H9 (cell line): Measurements from ENCODE around the gene BDH1. TPM values are rescaled to one million over a fixed set of nuclear protein-coding genes. Genes with fewer than 3 reads are reported as not detected.

Experiments used
- DNase-seq: peaks from one replicate; pipeline ENCODE4 v3.0.0-alpha.2; 2017
- H2AFZ ChIP-seq: one replicate; pipeline ENCODE4 v1.6.1; 2013; ENCODE audit warnings: mild to moderate bottlenecking, low read length, control low read depth, moderate library complexity
- H2AK5ac ChIP-seq: 2 replicates; pipeline ENCODE4 v1.6.1; 2013; ENCODE audit warnings: low read length, control low read depth, mixed read lengths; ENCODE audit not compliant: insufficient read length
- H2BK120ac ChIP-seq: one replicate; pipeline ENCODE4 v1.6.1; 2013; ENCODE audit warnings: low read depth, mild to moderate bottlenecking, low read length, control low read depth, inconsistent platforms; ENCODE audit not compliant: poor library complexity, severe bottlenecking
- H2BK12ac ChIP-seq: 2 replicates; pipeline ENCODE4 v1.6.1; 2013; ENCODE audit warnings: low read length, control low read depth, mixed read lengths, low read depth; ENCODE audit not compliant: insufficient read length
- H2BK15ac ChIP-seq: 2 replicates; pipeline ENCODE4 v1.6.1; 2013; ENCODE audit warnings: low read depth, low read length, control low read depth
- H2BK20ac ChIP-seq: one replicate; pipeline ENCODE4 v1.6.1; 2013; ENCODE audit warnings: low read depth, mild to moderate bottlenecking, low read length, control low read depth, inconsistent platforms; ENCODE audit not compliant: poor library complexity, severe bottlenecking
- H2BK5ac ChIP-seq: 2 replicates; pipeline ENCODE4 v1.6.1; 2013; ENCODE audit warnings: low read length, control low read depth, mixed read lengths; ENCODE audit not compliant: insufficient read length
- H3K14ac ChIP-seq: 2 replicates; pipeline ENCODE4 v1.6.1; 2013; ENCODE audit warnings: low read length, control low read depth; ENCODE audit not compliant: insufficient read depth
- H3K18ac ChIP-seq: 2 replicates; pipeline ENCODE4 v1.6.1; 2013; ENCODE audit warnings: low read depth, mild to moderate bottlenecking, mixed read lengths, low read length, control low read depth; ENCODE audit not compliant: insufficient read length
- H3K23ac ChIP-seq: 2 replicates; pipeline ENCODE4 v1.6.1; 2013; ENCODE audit warnings: low read length, control low read depth, mixed read lengths, low read depth; ENCODE audit not compliant: insufficient read length
- H3K23me2 ChIP-seq: 2 replicates; pipeline ENCODE4 v1.6.1; 2013; ENCODE audit warnings: low read depth, mild to moderate bottlenecking, mixed read lengths, low read length, control low read depth; ENCODE audit not compliant: insufficient read length, poor library complexity, severe bottlenecking
- H3K27ac ChIP-seq: 2 replicates; pipeline ENCODE4 v1.5.1; 2013; ENCODE audit warnings: low read length, control low read depth, mixed read lengths, low read depth; ENCODE audit not compliant: insufficient read length
- H3K27me3 ChIP-seq: 2 replicates; pipeline ENCODE4 v1.6.1; 2013; ENCODE audit warnings: low read length, control low read depth, inconsistent platforms; ENCODE audit not compliant: insufficient read depth
- H3K4ac ChIP-seq: 2 replicates; pipeline ENCODE4 v1.6.1; 2013; ENCODE audit warnings: low read depth, mild to moderate bottlenecking, control low read depth, inconsistent platforms, low read length, moderate library complexity
- H3K4me1 ChIP-seq: 2 replicates; pipeline ENCODE4 v1.6.1; 2013; ENCODE audit warnings: low read length, control low read depth, inconsistent platforms; ENCODE audit not compliant: insufficient read depth
- H3K4me2 ChIP-seq: 2 replicates; pipeline ENCODE4 v1.6.1; 2013; ENCODE audit warnings: low read length, control low read depth, mixed read lengths; ENCODE audit not compliant: insufficient read length, insufficient read depth
- H3K56ac ChIP-seq: 2 replicates; pipeline ENCODE4 v1.6.1; 2013; ENCODE audit warnings: low read depth, mild to moderate bottlenecking, mixed read lengths, low read length, control low read depth; ENCODE audit not compliant: insufficient read length
- H3K79me1 ChIP-seq: 2 replicates; pipeline ENCODE4 v1.6.1; 2013; ENCODE audit warnings: low read depth, mild to moderate bottlenecking, moderate library complexity, low read length, control low read depth, inconsistent platforms; ENCODE audit not compliant: insufficient read depth, poor library complexity, severe bottlenecking
- H3K79me2 ChIP-seq: 2 replicates; pipeline ENCODE4 v1.6.1; 2013; ENCODE audit warnings: low read length, control low read depth, inconsistent platforms; ENCODE audit not compliant: insufficient read depth
- H3K9ac ChIP-seq: 2 replicates; pipeline ENCODE4 v1.6.1; 2013; ENCODE audit warnings: low read length, control low read depth, mixed read lengths; ENCODE audit not compliant: insufficient read length; ENCODE audit errors: extremely low read depth
- H3K9me3 ChIP-seq: one replicate; pipeline ENCODE4 v1.6.1; 2013; ENCODE audit warnings: low read depth, low read length, inconsistent platforms; ENCODE audit not compliant: control insufficient read depth
- H3T11ph ChIP-seq: one replicate; pipeline ENCODE4 v1.6.1; 2013; ENCODE audit warnings: mild to moderate bottlenecking, low read length, control low read depth, inconsistent platforms
- H4K20me1 ChIP-seq: one replicate; pipeline ENCODE4 v1.6.1; 2013; ENCODE audit not compliant: control insufficient read depth, insufficient read length, insufficient read depth
- H4K5ac ChIP-seq: 2 replicates; pipeline ENCODE4 v1.6.1; 2013; ENCODE audit warnings: low read depth, mild to moderate bottlenecking, mixed read lengths, low read length, control low read depth; ENCODE audit not compliant: insufficient read length
- H4K8ac ChIP-seq: replicated peaks from 2 replicates; pipeline ENCODE4 v1.6.1; 2013; ENCODE audit warnings: low read length, control low read depth, mixed read lengths, low read depth; ENCODE audit not compliant: insufficient read length
- H4K91ac ChIP-seq: 2 replicates; pipeline ENCODE4 v1.6.1; 2013; ENCODE audit warnings: low read depth, mild to moderate bottlenecking, moderate library complexity, mixed read lengths, low read length, control low read depth; ENCODE audit not compliant: insufficient read length
- H3K27ac Mint-ChIP-seq, 3 experiments: 2 replicates in 2 of 3; 3 replicates in 1 of 3; pipeline ENCODE4 v1.8.0; 2020 to 2021; ENCODE audit warnings: mixed read lengths in 3 of 3, mild to moderate bottlenecking in 1 of 3, moderate library complexity in 1 of 3
- H3K27me3 Mint-ChIP-seq: 2 replicates; pipeline ENCODE4 v1.8.0; 2021; ENCODE audit warnings: low read depth, mild to moderate bottlenecking, moderate library complexity, mixed read lengths
- H3K36me3 Mint-ChIP-seq, 3 experiments: 2 replicates in 2 of 3; 3 replicates in 1 of 3; pipeline ENCODE4 v1.8.0; 2020 to 2021; ENCODE audit warnings: low read depth in 3 of 3, mixed read lengths in 3 of 3; ENCODE audit not compliant: insufficient read depth in 1 of 3
- H3K4me1 Mint-ChIP-seq, 2 experiments: 2 replicates each; pipeline ENCODE4 v1.8.0; 2020; ENCODE audit warnings: mixed read lengths in 2 of 2
- H3K4me3 Mint-ChIP-seq, 2 experiments: 2 replicates in 1 of 2; 3 replicates in 1 of 2; pipeline ENCODE4 v1.8.0; 2020 to 2021; ENCODE audit warnings: mild to moderate bottlenecking in 2 of 2, mixed read lengths in 2 of 2, moderate library complexity in 1 of 2
- H3K9me3 Mint-ChIP-seq, 2 experiments: 2 replicates in 1 of 2; 3 replicates in 1 of 2; pipeline ENCODE4 v1.8.0; 2020; ENCODE audit warnings: mild to moderate bottlenecking in 2 of 2, mixed read lengths in 2 of 2, moderate library complexity in 1 of 2
- WGBS: extraction: QIAGEN DNeasy Blood & Tissue Kit; methylation state at CpG from one replicate; pipeline ENCODE4 v1.1.7; 2013; ENCODE audit warnings: missing lambda C conversion rate, low lambda C conversion rate, mixed read lengths; ENCODE audit not compliant: insufficient read length; ENCODE audit errors: extremely low coverage; 5-methylcytosine and 5-hydroxymethylcytosine counted together
- total RNA-seq: library from RNA; stranded (reverse); gene quantifications from 2 replicates; pipeline ENCODE4 v1.2.1, GENCODE V29; 2021
- TF ChIP-seq, protein P1 (sequence below): fragments of 200-600 bp; sonication (generic); conservative IDR thresholded peaks from 3 replicates; pipeline ENCODE4 v1.8.0; 2021; ENCODE audit warnings: antibody characterized with exemption, mild to moderate bottlenecking

BDH1 gene
- total RNA-seq, 1 experiment from 2014 or later, result 23.8 TPM

DNA sequence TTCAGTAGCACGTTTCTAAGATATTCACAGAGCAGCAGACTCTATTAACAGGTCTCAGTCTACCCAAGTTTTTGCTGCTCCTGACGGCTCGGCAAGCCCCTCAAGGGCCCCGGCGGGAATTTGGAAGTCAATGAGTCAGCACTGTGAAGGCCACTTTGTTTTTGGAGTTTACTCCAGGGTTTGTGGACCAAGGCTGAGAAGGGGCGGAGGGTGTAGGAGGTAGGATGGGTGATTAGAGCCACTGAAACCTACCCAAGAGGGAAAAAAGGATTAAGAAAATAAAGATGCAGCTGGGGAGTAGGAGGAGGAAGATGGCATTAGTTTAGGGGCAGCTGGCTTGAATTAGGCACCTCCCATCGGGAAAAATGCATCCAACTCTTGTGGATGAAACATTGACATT lies 87.6 kb downstream of the BDH1 start:
- no peak overlapping the region for H2BK15ac ChIP-seq
- H2AFZ ChIP-seq, result no peak overlapping the region
- H3K4me2 ChIP-seq, result no peak overlapping the region
- Mint-ChIP-seq H3K27me3 (peaks cover 7% of the 10 kb centered on the region), H3K27ac (no peak overlapping the region; a peak in 1 of 7 replicates), H3K4me1 (peaks cover 49 to 52% of the 10 kb centered on the region in 2 experiments), H3K4me3 (no peak overlapping the region), H3K9me3 (no peaks in the 10 kb centered on the region), H3K36me3 (no peaks in the 10 kb centered on the region; a peak in 1 of 7 replicates)
- no peak overlapping the region for H3K14ac ChIP-seq
- H3K23ac ChIP-seq, result no peak overlapping the region
- no peak overlapping the region for H4K5ac ChIP-seq
- no peaks in the 10 kb centered on the region for H3K27me3 ChIP-seq
- no peak overlapping the region for H2BK20ac ChIP-seq
- H3K79me1 ChIP-seq, result no peaks in the 10 kb centered on the region
- H3K56ac ChIP-seq, result no peak overlapping the region
- H4K91ac ChIP-seq, result no peak overlapping the region
- no peak overlapping the region for H3T11ph ChIP-seq
- H3K4ac ChIP-seq, result no peak overlapping the region
- TF ChIP-seq, protein P1, sequence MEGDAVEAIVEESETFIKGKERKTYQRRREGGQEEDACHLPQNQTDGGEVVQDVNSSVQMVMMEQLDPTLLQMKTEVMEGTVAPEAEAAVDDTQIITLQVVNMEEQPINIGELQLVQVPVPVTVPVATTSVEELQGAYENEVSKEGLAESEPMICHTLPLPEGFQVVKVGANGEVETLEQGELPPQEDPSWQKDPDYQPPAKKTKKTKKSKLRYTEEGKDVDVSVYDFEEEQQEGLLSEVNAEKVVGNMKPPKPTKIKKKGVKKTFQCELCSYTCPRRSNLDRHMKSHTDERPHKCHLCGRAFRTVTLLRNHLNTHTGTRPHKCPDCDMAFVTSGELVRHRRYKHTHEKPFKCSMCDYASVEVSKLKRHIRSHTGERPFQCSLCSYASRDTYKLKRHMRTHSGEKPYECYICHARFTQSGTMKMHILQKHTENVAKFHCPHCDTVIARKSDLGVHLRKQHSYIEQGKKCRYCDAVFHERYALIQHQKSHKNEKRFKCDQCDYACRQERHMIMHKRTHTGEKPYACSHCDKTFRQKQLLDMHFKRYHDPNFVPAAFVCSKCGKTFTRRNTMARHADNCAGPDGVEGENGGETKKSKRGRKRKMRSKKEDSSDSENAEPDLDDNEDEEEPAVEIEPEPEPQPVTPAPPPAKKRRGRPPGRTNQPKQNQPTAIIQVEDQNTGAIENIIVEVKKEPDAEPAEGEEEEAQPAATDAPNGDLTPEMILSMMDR, result no peak
- H3K27ac ChIP-seq, result no peak overlapping the region
- no peak overlapping the region for H2AK5ac ChIP-seq
- H3K9ac ChIP-seq, result no peak overlapping the region
- H3K9me3 ChIP-seq, result no peaks in the 10 kb centered on the region
- no peak for DNase-seq
- no peak overlapping the region for H2BK5ac ChIP-seq
- H4K8ac ChIP-seq, result no peak overlapping the region
- no peaks in the 10 kb centered on the region for H3K79me2 ChIP-seq
- H3K18ac ChIP-seq, result no peak overlapping the region
- no peaks in the 10 kb centered on the region for H3K23me2 ChIP-seq
- H3K4me1 ChIP-seq, result no peaks in the 10 kb centered on the region; the same call in 1 of the 2 replicates
- no peak overlapping the region for H2BK12ac ChIP-seq
- no peak overlapping the region for H2BK120ac ChIP-seq
- H4K20me1 ChIP-seq, result no peaks in the 10 kb centered on the region
- WGBS, result no CpG with 5 or more reads among the region's 7 CpGs
